ENCODE data around the gene MAGEB17. TPM values are rescaled to one million over a fixed set of nuclear protein-coding genes. Genes with fewer than 3 reads are reported as not detected.

MAGEB17 gene
- polyA plus RNA-seq, 1 of the 3 experiments (the other 2 are of a cell fraction), result 0.13 TPM

GRCh38 chrX:16142246-16142558 lies 25.1 kb upstream of the MAGEB17 start:
- H3K9ac ChIP-seq, result no peak overlapping the region
- no peaks in the 10 kb centered on the region for H3K79me2 ChIP-seq (ENCODE audit: insufficient read depth)
- CTCF ChIA-PET, result no interaction called here
- no peak overlapping the region for H3K4me2 ChIP-seq
- peaks cover 0 to 3% of the 10 kb centered on the region in 2 experiments for H3K36me3 ChIP-seq (replicated peaks in 1 of 2; ENCODE audit: control insufficient read depth in 1 of 2, insufficient read depth in 2 of 2, low read length in 1 of 2)
- no peaks in the 10 kb centered on the region for H3K9me2 ChIP-seq
- no peak for DNase-seq
- POLR2A ChIA-PET, result no interaction called here
- H3F3A ChIP-seq (replicated peaks; ENCODE audit: insufficient read depth), result no peaks in the 10 kb centered on the region
- no peaks in the 10 kb centered on the region for H3K4me1 ChIP-seq (ENCODE audit: control insufficient read depth in 1 of 2, insufficient read depth in 2 of 2, low read depth in 1 of 2, low read length in 1 of 2)
- H3K9me3 ChIP-seq, result no peaks in the 10 kb centered on the region
- no peaks in the 10 kb centered on the region for H3K27me3 ChIP-seq (ENCODE audit: insufficient read depth)
- H4K20me1 ChIP-seq (ENCODE audit: insufficient read depth), result no peaks in the 10 kb centered on the region
- no peak for TF ChIP-seq RAD21 (IDR thresholded peaks at IDR 0.05; ENCODE audit: low read length)
- no peak for TF ChIP-seq TEAD4 (IDR thresholded peaks at IDR 0.05; ENCODE audit: borderline replicate concordance, insufficient read depth)
- TF ChIP-seq ELF1 (IDR thresholded peaks at IDR 0.05), result no peak
- H3K4me3 ChIP-seq (ENCODE audit: low read depth in 2 of 2, low read length in 1 of 2), result no peak overlapping the region
- no peak overlapping the region for H2AFZ ChIP-seq (ENCODE audit: low read depth)
- no peak overlapping the region for H3K27ac ChIP-seq (ENCODE audit: low read depth in 2 of 2, low read length in 1 of 2)

GRCh38 chrX:16143968-16144367 lies 23.3 kb upstream of the MAGEB17 start:
- Histone ChIP-seq H3K79me2 (ENCODE audit: insufficient read depth) (no peaks in the 10 kb centered on the region), H3K9ac (no peak overlapping the region), H4K20me1 (ENCODE audit: insufficient read depth) (no peaks in the 10 kb centered on the region), H3K4me2 (no peak overlapping the region), H3K27ac (ENCODE audit: low read depth in 2 of 2, low read length in 1 of 2) (no peak overlapping the region), H3K27me3 (ENCODE audit: insufficient read depth) (no peaks in the 10 kb centered on the region), H3K9me2 (no peaks in the 10 kb centered on the region), H3K4me1 (ENCODE audit: control insufficient read depth in 1 of 2, insufficient read depth in 2 of 2, low read depth in 1 of 2, low read length in 1 of 2) (no peaks in the 10 kb centered on the region), H3K36me3 (replicated peaks in 1 of 2; ENCODE audit: control insufficient read depth in 1 of 2, insufficient read depth in 2 of 2, low read length in 1 of 2) (peaks cover 0 to 3% of the 10 kb centered on the region in 2 experiments), H3F3A (replicated peaks; ENCODE audit: insufficient read depth) (no peaks in the 10 kb centered on the region), H2AFZ (ENCODE audit: low read depth) (no peak overlapping the region), H3K4me3 (ENCODE audit: low read depth in 2 of 2, low read length in 1 of 2) (no peak overlapping the region), H3K9me3 (no peaks in the 10 kb centered on the region)
- ChIA-PET CTCF (interaction anchor here (1.0 to 1.8 kb wide), 3 partner anchors 10 to 21 kb away, joined by 3 to 6 read pairs (median 3); no protein-coding TSS in a partner anchor), POLR2A (no interaction called here)
- no peak for TF ChIP-seq FOXJ3 (CRISPR knock-in tag; IDR thresholded peaks at IDR 0.05)
- TF ChIP-seq REST (IDR thresholded peaks at IDR 0.05; ENCODE audit: low read depth, low read length), result no peak
- TF ChIP-seq TEAD4 (IDR thresholded peaks at IDR 0.05; ENCODE audit: borderline replicate concordance, insufficient read depth), result no peak
- no peak for TF ChIP-seq FOSL2 (IDR thresholded peaks at IDR 0.05; ENCODE audit: borderline replicate concordance, low read depth)
- no peak for TF ChIP-seq JUND (IDR thresholded peaks at IDR 0.05)
- TF ChIP-seq MXI1 (IDR thresholded peaks at IDR 0.05; ENCODE audit: low read depth, low read length), result no peak
- TF ChIP-seq MAX (IDR thresholded peaks at IDR 0.05; ENCODE audit: low read depth), result no peak
- no peak for TF ChIP-seq TAF1 (IDR thresholded peaks at IDR 0.05; ENCODE audit: borderline replicate concordance, low read depth, low read length)
- TF ChIP-seq TCF12 (IDR thresholded peaks at IDR 0.05), result no peak
- DNase-seq, result no peak
